ENCODE data around the gene CYP3A4. TPM values are rescaled to one million over a fixed set of nuclear protein-coding genes. Genes with fewer than 3 reads are reported as not detected.

Gene CYP3A4
- total RNA-seq, 1 experiment from 2014 or later: not detected

DNA sequence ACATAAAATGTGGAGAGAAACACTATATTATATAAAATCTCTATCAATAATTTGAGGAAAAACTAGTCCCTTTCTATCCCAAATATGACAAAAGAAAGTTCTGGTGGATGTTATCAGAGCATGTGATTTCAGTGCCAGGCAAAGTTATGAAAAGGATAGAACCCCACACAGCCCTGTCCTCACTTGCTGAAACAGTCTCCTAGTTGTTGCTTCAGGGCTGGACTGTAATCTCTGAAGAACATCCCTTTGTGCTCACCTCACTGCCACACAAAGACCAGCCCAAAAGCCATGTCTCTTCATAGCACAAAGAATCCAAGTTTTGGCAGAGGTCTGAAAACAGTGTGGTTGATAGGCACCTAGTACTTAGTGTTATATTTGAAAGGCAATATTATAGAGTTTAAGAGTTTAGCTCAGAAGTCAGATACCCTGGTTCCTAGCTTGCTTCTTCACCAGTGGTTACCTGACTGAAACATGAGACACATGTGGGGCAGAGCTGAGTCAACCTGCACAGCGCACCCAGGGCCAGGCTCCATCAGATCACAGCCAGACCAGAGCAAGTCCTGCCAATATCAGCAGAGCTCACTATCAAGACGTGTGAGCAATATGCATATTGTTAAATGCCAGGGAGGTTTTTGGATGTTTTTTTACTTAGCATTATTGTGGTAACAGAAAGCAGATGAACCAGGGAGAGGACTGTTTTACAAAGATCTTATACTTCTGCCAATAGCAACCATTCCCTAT, 74.0 kb downstream of the CYP3A4 start:
- POLR2A ChIA-PET: no interaction called here
- H3K36me3 Mint-ChIP-seq (ENCODE audit: insufficient read depth, unreplicated experiment): no peaks in the 10 kb centered on the region
- no peaks in the 10 kb centered on the region for H3K36me3 ChIP-seq (ENCODE audit: control insufficient read depth, insufficient read depth, low read length)

DNA sequence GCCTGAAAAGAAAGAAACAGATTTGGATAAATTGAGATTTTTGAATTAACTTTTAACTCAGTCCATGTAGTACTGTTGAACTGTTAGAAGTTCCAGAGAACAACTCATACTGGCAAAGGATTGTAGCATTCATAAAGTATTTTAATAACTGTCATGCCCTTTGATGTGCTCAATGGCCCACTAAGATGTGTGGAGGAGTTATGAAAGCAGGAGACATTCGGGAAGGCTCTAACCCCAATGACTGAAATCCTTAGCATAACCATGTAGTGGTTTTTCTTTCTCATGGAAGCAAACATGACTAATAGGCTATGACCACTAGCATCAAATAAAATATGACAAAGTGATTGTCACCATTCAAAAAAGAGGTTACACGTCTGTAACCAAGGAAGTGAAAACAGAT, 74.7 kb downstream of the CYP3A4 start:
- ChIA-PET POLR2A (no interaction called here), CTCF (no interaction called here)
- no peaks in the 10 kb centered on the region for H3K36me3 ChIP-seq (ENCODE audit: control insufficient read depth, insufficient read depth, low read length)
- no TSS peak for BruUV-seq (replicated peaks)
- H3K9me3 ChIP-seq: no peaks in the 10 kb centered on the region
- intact Hi-C loops (cut with micrococcal nuclease; ENCODE audit: unreplicated experiment): no loop called here
- DNase-seq: no peak
- H3K27ac Mint-ChIP-seq (ENCODE audit: unreplicated experiment): no peak overlapping the region
- TF ChIP-seq, protein P1, sequence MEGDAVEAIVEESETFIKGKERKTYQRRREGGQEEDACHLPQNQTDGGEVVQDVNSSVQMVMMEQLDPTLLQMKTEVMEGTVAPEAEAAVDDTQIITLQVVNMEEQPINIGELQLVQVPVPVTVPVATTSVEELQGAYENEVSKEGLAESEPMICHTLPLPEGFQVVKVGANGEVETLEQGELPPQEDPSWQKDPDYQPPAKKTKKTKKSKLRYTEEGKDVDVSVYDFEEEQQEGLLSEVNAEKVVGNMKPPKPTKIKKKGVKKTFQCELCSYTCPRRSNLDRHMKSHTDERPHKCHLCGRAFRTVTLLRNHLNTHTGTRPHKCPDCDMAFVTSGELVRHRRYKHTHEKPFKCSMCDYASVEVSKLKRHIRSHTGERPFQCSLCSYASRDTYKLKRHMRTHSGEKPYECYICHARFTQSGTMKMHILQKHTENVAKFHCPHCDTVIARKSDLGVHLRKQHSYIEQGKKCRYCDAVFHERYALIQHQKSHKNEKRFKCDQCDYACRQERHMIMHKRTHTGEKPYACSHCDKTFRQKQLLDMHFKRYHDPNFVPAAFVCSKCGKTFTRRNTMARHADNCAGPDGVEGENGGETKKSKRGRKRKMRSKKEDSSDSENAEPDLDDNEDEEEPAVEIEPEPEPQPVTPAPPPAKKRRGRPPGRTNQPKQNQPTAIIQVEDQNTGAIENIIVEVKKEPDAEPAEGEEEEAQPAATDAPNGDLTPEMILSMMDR (IDR thresholded peaks at IDR 0.05; ENCODE audit: insufficient read depth in 1 of 2, low read depth in 1 of 2, low read length in 1 of 2, severe bottlenecking in 1 of 2, unreplicated experiment in 1 of 2): no peak
- H3K4me3 ChIP-seq (ENCODE audit: low read depth, low read length): no peak overlapping the region
- no peaks in the 10 kb centered on the region for H3K9me3 Mint-ChIP-seq (ENCODE audit: unreplicated experiment)
- no peak overlapping the region for H3K4me3 Mint-ChIP-seq (ENCODE audit: unreplicated experiment)
- H3K4me1 Mint-ChIP-seq (ENCODE audit: low read depth, unreplicated experiment): no peaks in the 10 kb centered on the region
- H3K4me1 ChIP-seq: no peaks in the 10 kb centered on the region
- no peaks in the 10 kb centered on the region for H3K36me3 Mint-ChIP-seq (ENCODE audit: insufficient read depth, unreplicated experiment)
- H3K27me3 ChIP-seq (replicated peaks; ENCODE audit: control insufficient read depth, insufficient read depth, low read length): no peaks in the 10 kb centered on the region
- peaks cover 2% of the 10 kb centered on the region for H3K27me3 Mint-ChIP-seq (ENCODE audit: insufficient read depth, unreplicated experiment)

More for the DNA sequence above, 74.0 kb downstream of the CYP3A4 start:
- H3K27ac Mint-ChIP-seq (ENCODE audit: unreplicated experiment): no peak overlapping the region
- Histone ChIP-seq H3K4me1 (no peaks in the 10 kb centered on the region), H3K27me3 (replicated peaks; ENCODE audit: control insufficient read depth, insufficient read depth, low read length) (no peaks in the 10 kb centered on the region), H3K4me3 (ENCODE audit: low read depth, low read length) (no peak overlapping the region), H3K9me3 (no peaks in the 10 kb centered on the region)
- BruUV-seq (replicated peaks): no TSS peak
- no peak overlapping the region for H3K4me3 Mint-ChIP-seq (ENCODE audit: unreplicated experiment)
- peaks cover 3% of the 10 kb centered on the region for H3K27me3 Mint-ChIP-seq (ENCODE audit: insufficient read depth, unreplicated experiment)
- TF ChIP-seq, protein P1 (IDR thresholded peaks at IDR 0.05; ENCODE audit: insufficient read depth in 1 of 2, low read depth in 1 of 2, low read length in 1 of 2, severe bottlenecking in 1 of 2, unreplicated experiment in 1 of 2): no peak
- intact Hi-C loops (cut with micrococcal nuclease; ENCODE audit: unreplicated experiment): no loop called here
- H3K4me1 Mint-ChIP-seq (ENCODE audit: low read depth, unreplicated experiment): no peaks in the 10 kb centered on the region
- CTCF ChIA-PET: no interaction called here
- no peaks in the 10 kb centered on the region for H3K9me3 Mint-ChIP-seq (ENCODE audit: unreplicated experiment)
- DNase-seq: no peak

DNA sequence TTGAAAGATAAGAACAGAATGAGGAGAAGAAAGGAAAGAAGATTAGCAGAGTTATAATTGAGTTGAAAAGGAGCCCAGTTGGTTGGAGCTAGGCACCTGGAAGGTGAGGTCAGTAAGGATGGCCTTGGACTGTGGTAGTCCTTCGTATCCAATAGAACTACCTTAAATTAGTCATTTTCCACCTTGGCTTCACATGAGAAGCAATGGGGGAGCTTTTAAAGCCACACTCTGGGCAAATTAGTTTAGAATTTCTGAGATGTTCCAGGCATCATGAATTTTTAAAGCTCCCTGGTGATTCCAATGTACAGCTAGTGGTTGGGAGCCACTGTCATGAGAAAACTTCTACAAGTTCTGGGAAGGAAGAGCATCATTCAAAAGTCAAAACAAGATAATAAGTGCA, 76.9 kb downstream of the CYP3A4 start:
- no peaks in the 10 kb centered on the region for H3K9me3 Mint-ChIP-seq (ENCODE audit: unreplicated experiment)
- H3K27me3 Mint-ChIP-seq (ENCODE audit: insufficient read depth, unreplicated experiment): no peaks in the 10 kb centered on the region
- H3K4me1 ChIP-seq: no peaks in the 10 kb centered on the region
- H3K4me1 Mint-ChIP-seq (ENCODE audit: low read depth, unreplicated experiment): no peaks in the 10 kb centered on the region
- H3K27ac Mint-ChIP-seq (ENCODE audit: unreplicated experiment): no peak overlapping the region
- DNase-seq: no peak
- H3K36me3 ChIP-seq (ENCODE audit: control insufficient read depth, insufficient read depth, low read length): no peaks in the 10 kb centered on the region
- no peak overlapping the region for H3K4me3 Mint-ChIP-seq (ENCODE audit: unreplicated experiment)
- H3K36me3 Mint-ChIP-seq (ENCODE audit: insufficient read depth, unreplicated experiment): no peaks in the 10 kb centered on the region
- CTCF ChIA-PET: no interaction called here
- BruUV-seq (replicated peaks): no TSS peak
- no peaks in the 10 kb centered on the region for H3K27me3 ChIP-seq (replicated peaks; ENCODE audit: control insufficient read depth, insufficient read depth, low read length)
- H3K4me3 ChIP-seq (ENCODE audit: low read depth, low read length): no peak overlapping the region
- POLR2A ChIA-PET: no interaction called here
- no peaks in the 10 kb centered on the region for H3K9me3 ChIP-seq
- intact Hi-C loops (cut with micrococcal nuclease; ENCODE audit: unreplicated experiment): no loop called here
- TF ChIP-seq, protein P1 (IDR thresholded peaks at IDR 0.05; ENCODE audit: insufficient read depth in 1 of 2, low read depth in 1 of 2, low read length in 1 of 2, severe bottlenecking in 1 of 2, unreplicated experiment in 1 of 2): no peak

Other genes starting within 250 kb of the CYP3A4 start
- gene FAM200A, start 232.1 kb downstream of the CYP3A4 start, total RNA-seq (2022): 5.2 TPM in 2 replicates
- gene ZNF655, start 225.5 kb downstream of the CYP3A4 start, total RNA-seq (2022): 21.1 and 21.2 TPM in 2 replicates
- gene TMEM225B, start 185.9 kb downstream of the CYP3A4 start, total RNA-seq (2022): 0.27 TPM in 1 of 2 replicates, not detected in the other
- gene ZSCAN25, start 167.2 kb downstream of the CYP3A4 start, total RNA-seq (2022): 21.2 and 22.3 TPM in 2 replicates
- gene CYP3A5, start 104.2 kb downstream of the CYP3A4 start, total RNA-seq (2022): 2.7 and 3.7 TPM in 2 replicates
- gene CYP3A7, start 49.0 kb downstream of the CYP3A4 start, total RNA-seq (2022): not detected in 2 replicates
- not detected in 2 replicates for gene CYP3A43, start 43.8 kb upstream of the CYP3A4 start, total RNA-seq (2022)
- gene OR2AE1, start 92.8 kb upstream of the CYP3A4 start, total RNA-seq (2022): not detected in 2 replicates
- gene TRIM4, start 135.3 kb upstream of the CYP3A4 start, total RNA-seq (2022): 22.5 and 25.6 TPM in 2 replicates
- gene GJC3, start 145.4 kb upstream of the CYP3A4 start, total RNA-seq (2022): 0.27 TPM in 1 of 2 replicates, not detected in the other
- not detected in 2 replicates for gene AZGP1, start 191.8 kb upstream of the CYP3A4 start, total RNA-seq (2022)
- 44.8 and 47.5 TPM in 2 replicates for gene ZKSCAN1, start 231.4 kb upstream of the CYP3A4 start, total RNA-seq (2022)

Measured in Caco-2 (cell line).